Coronary artery (tissue), 2 donors: ENCODE results near the gene SLC17A1.

Experiments used
- DNase-seq: peaks from one replicate; pipeline ENCODE4 v3.0.0-alpha.2; 2017; ENCODE audit warnings: low spot score
- H3K27ac ChIP-seq, 2 donors: fragments of 200-600 bp; sonication (generic); one replicate each; pipeline ENCODE4 v1.5.1; 2016 to 2019
- H3K4me3 ChIP-seq: fragments of 200-600 bp; sonication (generic); 2 replicates; pipeline ENCODE4 v1.5.1; 2016; ENCODE audit warnings: mild to moderate bottlenecking, moderate library complexity
- CTCF ChIP-seq: fragments of 200-600 bp; sonication (generic); IDR thresholded peaks from one replicate; pipeline ENCODE4 v1.5.1; 2019; ENCODE audit warnings: antibody characterized with exemption

The SLC17A1 gene

DNA sequence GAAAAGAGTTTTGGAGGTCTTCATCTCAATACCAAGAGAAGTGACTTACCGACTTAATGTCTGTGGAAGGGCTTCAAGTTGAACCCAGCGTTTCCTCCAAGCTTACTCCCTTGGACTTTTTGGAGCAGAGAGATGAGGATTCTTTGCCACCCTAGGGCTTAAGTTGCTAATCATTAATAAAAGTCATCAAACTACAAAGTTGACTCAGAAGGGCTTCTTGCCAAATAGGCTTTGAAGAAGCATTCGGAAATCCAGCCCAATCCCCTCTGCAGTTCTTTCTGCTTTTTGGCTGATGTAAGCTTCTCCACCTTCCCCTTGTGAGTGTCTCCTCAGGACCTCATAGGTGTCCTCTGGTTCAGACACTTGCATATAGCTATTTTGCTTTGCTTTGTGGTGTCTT, 42.3 kb upstream of the SLC17A1 start, which contains the start of gene SLC17A3:
SLC17A3 (minus strand) TSS at position 126 of the 400 bp plus-strand sequence. CDS start 5,856 bp downstream, outside the sequence.
- no peak for TF ChIP-seq CTCF
- no peak for DNase-seq
- Histone ChIP-seq H3K27ac (no peak within 1 kb of the TSS), H3K4me3 (no peak within 1 kb of the TSS)

GRCh38 chr6:25872814-25873213, 41.0 kb upstream of the SLC17A1 start:
- Histone ChIP-seq H3K4me3 (no peak overlapping the region), H3K27ac (no peak overlapping the region)
- DNase-seq: no peak
- TF ChIP-seq CTCF: no peak

DNA sequence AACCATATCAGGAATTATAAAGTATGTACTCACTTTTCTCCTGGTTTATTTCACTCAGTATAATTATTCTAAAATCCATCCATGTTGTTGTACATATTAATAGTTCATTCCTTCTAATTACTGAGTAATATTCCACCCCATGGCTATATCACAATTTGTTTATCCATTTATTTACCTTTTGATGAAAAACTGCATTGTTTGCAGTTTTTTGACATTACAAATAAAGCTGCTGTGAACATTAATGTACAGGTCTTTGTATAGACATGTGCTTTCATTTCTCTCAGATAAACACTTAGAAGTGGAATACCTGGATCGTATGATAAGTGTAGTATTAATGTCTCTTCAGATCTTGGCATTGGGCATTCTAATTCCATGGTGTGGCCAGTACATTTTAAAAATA, 38.0 kb upstream of the SLC17A1 start:
- TF ChIP-seq CTCF: no peak
- no peak for DNase-seq
- Histone ChIP-seq H3K4me3 (no peak overlapping the region), H3K27ac (no peak overlapping the region)

DNA sequence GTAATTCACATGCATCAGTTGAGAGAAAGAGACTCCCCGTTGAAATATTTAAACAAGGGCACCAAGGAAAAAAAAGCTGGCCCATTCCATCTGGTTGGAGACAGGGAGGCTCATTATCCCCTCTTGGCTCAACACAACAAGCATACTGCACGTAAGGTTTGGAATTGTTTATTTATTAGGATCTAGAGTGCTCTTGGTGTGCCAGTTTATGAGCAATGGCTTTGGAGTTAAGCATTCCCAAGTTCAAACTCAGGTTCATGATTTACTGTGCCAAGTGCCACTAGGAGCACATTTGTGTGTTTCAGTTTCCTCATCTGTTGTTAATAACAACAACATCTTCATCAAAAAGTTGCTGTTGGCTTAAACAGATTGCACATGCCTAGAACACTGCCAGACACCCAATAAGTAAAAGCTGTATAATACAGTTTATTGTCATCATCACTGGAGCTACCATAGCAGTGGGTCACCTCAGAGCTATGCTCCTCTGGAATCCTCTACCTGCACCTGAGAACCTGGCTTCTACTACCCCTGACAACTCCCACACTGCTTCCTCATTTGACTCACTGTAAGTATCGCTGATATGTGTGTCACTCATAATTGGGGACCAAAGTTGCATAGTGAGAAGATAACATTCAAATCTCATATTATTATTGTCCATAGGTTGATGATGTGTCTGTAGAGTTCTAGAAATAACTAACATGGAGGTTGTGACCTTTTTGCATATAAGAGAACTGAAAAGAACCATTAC, 36.8 kb upstream of the SLC17A1 start:
- Histone ChIP-seq H3K27ac (no peak overlapping the region), H3K4me3 (no peak overlapping the region)
- no peak for TF ChIP-seq CTCF
- DNase-seq: no peak

DNA sequence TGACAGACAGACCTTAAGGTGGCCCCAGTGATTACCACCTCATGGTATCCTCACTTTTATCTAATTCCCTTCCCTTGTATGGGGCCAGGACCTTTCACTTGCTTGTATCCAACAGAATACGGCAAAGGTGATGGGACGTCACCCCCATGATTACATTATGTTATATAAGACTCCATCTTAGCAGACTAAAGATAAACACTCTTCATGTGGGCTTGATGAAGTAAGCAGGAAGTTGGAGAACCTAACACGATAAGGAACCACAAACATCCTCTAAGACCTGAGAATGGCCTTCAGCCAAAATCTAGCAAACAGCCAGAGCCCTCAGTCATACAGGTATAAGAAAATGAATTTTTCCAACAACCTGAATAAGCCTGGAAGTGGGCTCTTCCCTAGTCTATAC, 34.2 kb upstream of the SLC17A1 start:
- DNase-seq: no peak
- no peak overlapping the region for H3K4me3 ChIP-seq
- H3K27ac ChIP-seq: no peak overlapping the region
- no peak for TF ChIP-seq CTCF

- TF ChIP-seq CTCF: no peak
- no peak for DNase-seq
- no peak overlapping the region for H3K27ac ChIP-seq
- no peak overlapping the region for H3K4me3 ChIP-seq
Measured at GRCh38 chr6:25863360-25863759, 31.5 kb upstream of the SLC17A1 start.

DNA sequence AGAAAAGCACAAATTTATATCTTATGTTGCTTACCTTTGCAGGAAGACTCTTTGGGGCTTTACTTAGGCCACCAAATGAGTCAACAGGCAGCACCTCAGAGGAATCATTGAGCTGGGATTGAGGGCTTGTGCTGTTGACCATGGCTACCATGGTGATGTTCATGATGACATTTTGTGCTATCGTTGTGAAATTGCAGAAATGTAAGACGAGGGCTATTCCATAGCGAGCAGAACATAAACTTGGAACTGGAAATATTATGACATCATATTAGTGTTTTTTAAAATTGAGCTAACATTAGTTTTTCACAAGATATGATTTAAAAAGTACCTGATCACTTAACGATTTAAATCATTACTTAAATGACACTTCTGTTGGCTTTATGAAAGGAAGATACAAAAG, 30.3 kb upstream of the SLC17A1 start:
- TF ChIP-seq CTCF: no peak

More for the DNA sequence above, 30.3 kb upstream of the SLC17A1 start:
- Histone ChIP-seq H3K27ac (no peak overlapping the region), H3K4me3 (no peak overlapping the region)
- DNase-seq: no peak
